GM10248 (cell line): ENCODE data around the gene TOMM22.

Experiments
- CTCF ChIA-PET: fragments of 300-600 bp; sonication (Branson Sonifier 250); formaldehyde crosslinking; extraction: SDS; loops from one replicate; lab custom pipeline; 2021; ENCODE audit warnings: antibody characterized with exemption; lab: Yijun Ruan, JAX
- POLR2A ChIA-PET: fragments of 350-650 bp; sonication (Branson Sonifier 250); formaldehyde crosslinking; extraction: SDS; loops from one replicate; lab custom pipeline; 2020; ENCODE audit warnings: antibody characterized with exemption; lab: Yijun Ruan, JAX
- DNase-seq: peaks from one replicate; pipeline ENCODE4 v3.0.0; 2012; ENCODE audit errors: extremely low spot score
- TF ChIP-seq, protein P1 (sequence below): IDR thresholded peaks from 2 replicates; pipeline ENCODE4 v1.5.1; 2012; ENCODE audit warnings: mild to moderate bottlenecking, low read depth; ENCODE audit errors: extremely low read depth, missing control alignments, control extremely low read depth

Gene TOMM22

GRCh38 chr22:38694049-38694448, 12.3 kb downstream of the TOMM22 start:
- DNase-seq: no peak
- POLR2A ChIA-PET: interaction anchor here (0.6 kb wide), 1 partner anchor 21 kb away, joined by 3 read pairs; no protein-coding TSS in a partner anchor
- CTCF ChIA-PET: interaction anchor here (1.3 to 2.7 kb wide), 2 partner anchors 12 to 15 kb away, joined by 3 to 16 read pairs; partner anchors contain the start of gene TOMM22
- TF ChIP-seq, protein P1, sequence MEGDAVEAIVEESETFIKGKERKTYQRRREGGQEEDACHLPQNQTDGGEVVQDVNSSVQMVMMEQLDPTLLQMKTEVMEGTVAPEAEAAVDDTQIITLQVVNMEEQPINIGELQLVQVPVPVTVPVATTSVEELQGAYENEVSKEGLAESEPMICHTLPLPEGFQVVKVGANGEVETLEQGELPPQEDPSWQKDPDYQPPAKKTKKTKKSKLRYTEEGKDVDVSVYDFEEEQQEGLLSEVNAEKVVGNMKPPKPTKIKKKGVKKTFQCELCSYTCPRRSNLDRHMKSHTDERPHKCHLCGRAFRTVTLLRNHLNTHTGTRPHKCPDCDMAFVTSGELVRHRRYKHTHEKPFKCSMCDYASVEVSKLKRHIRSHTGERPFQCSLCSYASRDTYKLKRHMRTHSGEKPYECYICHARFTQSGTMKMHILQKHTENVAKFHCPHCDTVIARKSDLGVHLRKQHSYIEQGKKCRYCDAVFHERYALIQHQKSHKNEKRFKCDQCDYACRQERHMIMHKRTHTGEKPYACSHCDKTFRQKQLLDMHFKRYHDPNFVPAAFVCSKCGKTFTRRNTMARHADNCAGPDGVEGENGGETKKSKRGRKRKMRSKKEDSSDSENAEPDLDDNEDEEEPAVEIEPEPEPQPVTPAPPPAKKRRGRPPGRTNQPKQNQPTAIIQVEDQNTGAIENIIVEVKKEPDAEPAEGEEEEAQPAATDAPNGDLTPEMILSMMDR: no peak

DNA sequence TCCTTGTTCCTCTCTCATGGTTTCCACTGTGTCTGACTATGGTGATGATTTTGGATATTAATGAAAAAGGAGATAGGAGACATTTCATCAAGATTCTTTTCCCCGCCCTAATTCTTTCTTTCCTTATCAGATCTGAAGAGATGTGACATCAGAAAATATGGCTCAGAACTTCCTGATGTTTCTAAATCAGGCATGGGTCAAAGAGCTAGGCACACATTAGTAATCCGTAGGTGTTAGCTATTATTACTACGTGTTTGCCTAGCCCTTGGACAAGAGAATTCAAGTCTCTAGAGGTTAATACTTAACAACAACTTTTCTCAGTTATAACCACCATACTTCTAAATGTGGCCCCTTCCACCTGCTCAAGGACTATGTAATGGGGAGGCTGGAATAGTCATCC, 13.2 kb downstream of the TOMM22 start:
- DNase-seq: no peak
- ChIA-PET CTCF (interaction anchor here (1.5 to 6.2 kb wide), 3 partner anchors 11 to 25 kb away, joined by 5 to 48 read pairs (median 10); partner anchors contain the start of genes GTPBP1 and TOMM22), POLR2A (no interaction called here)
- TF ChIP-seq, protein P1: no peak

GRCh38 chr22:38696606-38697424, 15.1 kb downstream of the TOMM22 start:
- TF ChIP-seq, protein P1: no peak
- CTCF ChIA-PET: interaction anchor here (1.3 to 6.2 kb wide), 3 partner anchors 9 to 645 kb away, joined by 4 to 48 read pairs (median 10); partner anchors contain the start of genes GTPBP1 and TOMM22
- no peak for DNase-seq
- POLR2A ChIA-PET: no interaction called here

GRCh38 chr22:38697425-38698089, 15.8 kb downstream of the TOMM22 start:
- POLR2A ChIA-PET: no interaction called here
- TF ChIP-seq, protein P1: no peak
- CTCF ChIA-PET: interaction anchor here (1.3 to 6.2 kb wide), 3 partner anchors 8 to 645 kb away, joined by 4 to 48 read pairs (median 9); partner anchors contain the start of gene TOMM22
- no peak for DNase-seq

DNA sequence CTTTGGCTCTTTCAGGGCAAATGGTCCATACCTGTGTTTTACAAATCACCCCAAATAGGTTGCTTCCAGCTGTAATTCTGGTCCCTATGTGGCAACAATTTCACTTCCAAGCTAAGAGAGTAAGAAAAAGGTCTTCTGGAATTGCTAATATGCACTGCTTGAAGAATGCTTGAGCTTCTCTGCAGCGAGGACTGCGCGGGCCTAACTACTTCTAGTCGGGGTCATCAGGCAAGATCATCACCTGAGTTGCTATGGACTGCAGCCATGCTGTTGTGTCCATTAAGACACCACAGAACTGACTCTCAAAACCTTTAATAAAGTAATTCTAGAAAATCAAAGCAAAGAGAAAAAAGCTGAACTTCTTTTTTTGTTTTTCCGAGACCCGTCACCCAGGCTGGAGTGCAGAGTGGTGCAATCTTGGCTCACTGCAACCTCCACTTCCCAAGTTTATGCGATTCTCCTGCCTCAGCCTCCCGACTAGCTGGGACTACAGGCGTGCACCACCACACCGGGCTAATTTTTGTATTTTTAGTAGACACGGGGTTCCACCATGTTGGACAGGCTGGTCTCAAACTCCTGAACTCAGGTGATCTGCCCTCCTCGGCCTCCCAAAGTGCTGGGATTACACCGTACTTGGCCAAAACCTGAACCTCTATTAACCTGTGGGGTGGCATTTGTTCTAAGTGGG, 16.8 kb downstream of the TOMM22 start:
- ChIA-PET POLR2A (interaction anchor here (1.2 to 1.7 kb wide), 2 partner anchors 10 to 17 kb away, joined by 3 to 5 read pairs; partner anchors contain the start of gene TOMM22), CTCF (interaction anchor here (1.5 to 6.2 kb wide), 3 partner anchors 9 to 35 kb away, joined by 3 to 48 read pairs (median 9); partner anchors contain the start of gene TOMM22)
- DNase-seq: no peak
- TF ChIP-seq, protein P1: no peak
